GM23248 (cell line): ENCODE results near the gene POU2F1.

Source experiments
- EZH2 ChIP-seq: fragments of 200-600 bp; sonication (generic); IDR thresholded peaks from 2 replicates; pipeline ENCODE4 v1.6.1; 2018; ENCODE audit warnings: antibody characterized with exemption, mild to moderate bottlenecking; ENCODE audit not compliant: insufficient read depth, poor library complexity, severe bottlenecking
- EZH2phosphoT487 ChIP-seq: fragments of 200-600 bp; sonication (generic); IDR thresholded peaks from 2 replicates; pipeline ENCODE4 v1.6.1; 2018; ENCODE audit warnings: antibody characterized with exemption, moderate library complexity, mild to moderate bottlenecking, low read depth; ENCODE audit not compliant: insufficient read depth

DNA sequence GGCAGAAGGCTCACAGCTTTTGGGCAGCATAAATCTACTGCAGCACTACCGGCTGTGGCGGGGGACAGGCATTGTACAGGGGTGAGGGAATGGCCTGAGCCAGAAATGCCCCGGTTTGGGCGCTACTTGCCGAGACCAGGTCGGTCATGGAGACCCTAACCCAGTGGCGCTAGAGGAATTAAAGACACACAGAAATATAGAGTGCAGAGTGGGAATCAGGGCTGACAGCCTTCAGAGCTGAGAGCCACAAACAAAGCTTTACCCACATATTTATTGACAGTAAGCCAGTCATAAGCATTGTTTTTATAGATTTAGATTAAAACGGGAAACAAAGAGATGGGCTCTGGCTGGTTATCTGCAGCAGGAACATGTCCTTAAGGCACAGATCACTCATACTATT, 101.8 kb downstream of the POU2F1 start:
- no peak for TF ChIP-seq EZH2
- TF ChIP-seq EZH2phosphoT487 = no peak
